Omental fat pad (tissue), 4 donors: ENCODE measurements around the gene EFNB3. TPM values are rescaled to one million over a fixed set of nuclear protein-coding genes. Genes with fewer than 3 reads are reported as not detected.

ENCODE experiments used
- ATAC-seq: fragments of 150-250 bp; one replicate; pipeline ENCODE4 v1.9.1; 2016; ENCODE audit warnings: mild to moderate bottlenecking, moderate library complexity; ENCODE audit not compliant: low FRiP score
- DNase-seq: peaks from one replicate; pipeline ENCODE4 v3.0.0-alpha.2; 2019; ENCODE audit warnings: low spot score
- total RNA-seq, 4 donors: library from RNA; depleted of rRNA; stranded (reverse); fragments of >200 nt; gene quantifications; one replicate each; pipeline ENCODE4 v1.1.0, GENCODE V29; 2016
- TF ChIP-seq, protein P1 (sequence below), 3 donors: fragments of 450-650 bp; IDR thresholded peaks; one replicate each; pipeline ENCODE4 v1.5.1; 2016 to 2017; ENCODE audit warnings: antibody characterized with exemption in 3 of 3, mild to moderate bottlenecking in 3 of 3, moderate library complexity in 2 of 3

The EFNB3 gene
- total RNA-seq, 4 donors from 2014 or later = 0.47 to 4.3 (median 2.4) TPM

DNA sequence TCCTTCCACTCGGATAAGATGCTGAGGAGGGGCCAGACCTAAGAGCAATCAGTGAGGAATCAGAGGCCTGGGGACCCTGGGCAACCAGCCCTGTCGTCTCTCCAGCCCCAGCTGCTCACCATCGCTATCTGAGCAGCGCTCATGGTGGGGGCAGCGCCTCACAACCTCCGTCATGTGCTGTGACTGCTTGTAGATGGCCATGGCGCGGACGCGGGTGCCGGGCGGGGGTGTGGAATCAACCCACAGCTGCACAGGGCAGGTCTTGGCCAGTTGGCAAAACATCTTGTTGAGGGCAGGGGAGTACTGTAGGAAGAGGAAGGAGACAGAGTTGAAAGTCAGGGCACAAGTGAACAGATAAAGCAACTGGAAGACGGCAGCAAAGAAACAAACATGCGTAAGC, 30.1 kb upstream of the EFNB3 start:
- DNase-seq (no peak), ATAC-seq (no peak)

DNA sequence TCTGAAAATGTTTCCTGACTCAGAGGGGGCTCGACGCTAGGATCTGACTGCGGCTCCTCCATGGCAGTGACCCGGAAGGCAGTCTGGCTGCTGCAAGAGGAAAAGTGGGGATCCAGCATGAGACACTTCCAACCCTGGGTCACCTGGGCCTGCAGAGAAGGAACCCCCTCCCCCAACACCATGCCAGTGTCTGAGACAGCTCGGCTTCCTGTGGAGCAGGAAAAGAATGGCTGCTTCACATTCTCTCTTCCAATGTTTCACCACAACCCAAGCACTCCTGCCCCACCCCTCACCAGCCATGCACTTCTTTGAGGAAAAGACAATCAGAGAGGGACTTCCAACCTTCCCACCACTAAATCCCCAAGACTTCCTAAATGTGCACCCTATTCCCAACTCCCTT, 28.5 kb upstream of the EFNB3 start:
- TF ChIP-seq, protein P1, sequence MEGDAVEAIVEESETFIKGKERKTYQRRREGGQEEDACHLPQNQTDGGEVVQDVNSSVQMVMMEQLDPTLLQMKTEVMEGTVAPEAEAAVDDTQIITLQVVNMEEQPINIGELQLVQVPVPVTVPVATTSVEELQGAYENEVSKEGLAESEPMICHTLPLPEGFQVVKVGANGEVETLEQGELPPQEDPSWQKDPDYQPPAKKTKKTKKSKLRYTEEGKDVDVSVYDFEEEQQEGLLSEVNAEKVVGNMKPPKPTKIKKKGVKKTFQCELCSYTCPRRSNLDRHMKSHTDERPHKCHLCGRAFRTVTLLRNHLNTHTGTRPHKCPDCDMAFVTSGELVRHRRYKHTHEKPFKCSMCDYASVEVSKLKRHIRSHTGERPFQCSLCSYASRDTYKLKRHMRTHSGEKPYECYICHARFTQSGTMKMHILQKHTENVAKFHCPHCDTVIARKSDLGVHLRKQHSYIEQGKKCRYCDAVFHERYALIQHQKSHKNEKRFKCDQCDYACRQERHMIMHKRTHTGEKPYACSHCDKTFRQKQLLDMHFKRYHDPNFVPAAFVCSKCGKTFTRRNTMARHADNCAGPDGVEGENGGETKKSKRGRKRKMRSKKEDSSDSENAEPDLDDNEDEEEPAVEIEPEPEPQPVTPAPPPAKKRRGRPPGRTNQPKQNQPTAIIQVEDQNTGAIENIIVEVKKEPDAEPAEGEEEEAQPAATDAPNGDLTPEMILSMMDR (IDR thresholded peaks at IDR 0.05) = no peak
- ATAC-seq = no peak
- DNase-seq = no peak

More for the DNA sequence above, 30.1 kb upstream of the EFNB3 start:
- TF ChIP-seq, protein P1 (IDR thresholded peaks at IDR 0.05) = no peak

DNA sequence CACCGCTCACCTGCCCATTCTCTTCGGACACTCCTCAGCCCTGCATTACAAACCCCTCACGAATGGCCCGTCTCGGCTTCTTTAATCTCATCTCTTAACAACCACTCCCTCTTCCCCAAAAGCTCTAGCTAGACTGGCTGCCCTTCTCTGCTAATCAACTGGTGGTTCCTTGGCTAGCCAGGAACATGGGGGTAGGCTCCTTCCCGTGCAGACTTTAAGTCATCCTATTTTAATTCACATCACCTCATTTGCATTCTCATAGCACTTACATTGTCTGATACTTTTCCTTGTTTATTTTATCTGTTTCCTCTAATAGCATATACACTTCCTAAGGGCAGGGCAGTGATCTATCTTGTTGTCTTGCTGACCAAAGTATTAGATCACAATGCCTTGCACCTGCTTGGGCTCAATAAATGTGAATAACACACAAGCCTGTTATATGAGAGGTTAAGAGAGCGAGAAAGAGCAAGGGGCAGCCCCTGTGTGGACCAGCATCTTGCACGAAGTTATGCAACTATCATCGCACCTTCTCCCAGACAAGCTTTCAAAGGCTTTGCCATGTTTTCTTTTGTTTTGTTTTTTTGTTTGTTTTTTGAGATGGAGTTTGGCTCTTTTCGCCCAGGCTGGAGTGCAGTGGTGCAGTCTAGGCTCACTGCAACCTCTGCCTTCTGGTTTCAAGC, 27.5 kb upstream of the EFNB3 start:
- no peak for ATAC-seq
- DNase-seq = no peak
- TF ChIP-seq, protein P1 (IDR thresholded peaks at IDR 0.05) = no peak

DNA sequence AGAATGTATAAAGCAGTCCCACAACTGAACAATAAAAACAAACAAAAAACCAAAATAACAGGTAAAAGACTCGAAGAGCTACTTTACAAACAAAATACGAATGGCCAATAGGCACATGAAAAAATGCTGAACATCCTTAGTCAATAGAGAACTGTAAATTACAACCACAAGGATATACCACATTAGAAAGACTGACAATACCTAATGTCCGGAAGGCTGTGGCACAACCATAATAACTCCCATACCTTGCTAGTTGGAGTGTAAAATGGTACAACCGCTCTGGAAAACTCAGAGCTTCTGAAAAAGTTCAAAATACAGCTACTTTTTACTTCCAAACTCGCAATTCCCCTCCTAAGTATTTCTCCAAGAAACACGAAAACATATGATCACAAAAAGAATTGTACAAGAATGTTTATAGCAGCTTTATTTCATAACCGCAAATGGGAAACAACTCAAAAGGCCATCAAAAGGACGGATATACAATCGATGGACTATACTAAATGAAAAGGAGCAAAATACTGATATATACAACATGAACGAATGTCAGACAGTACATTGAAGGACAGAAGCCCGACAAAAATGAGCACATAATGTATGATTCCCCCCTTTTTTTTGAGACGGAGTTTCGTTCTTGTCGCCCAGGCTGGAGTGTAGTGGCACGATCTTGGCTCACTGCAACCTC, 20.0 kb upstream of the EFNB3 start:
- ATAC-seq = no peak
- DNase-seq = no peak
- TF ChIP-seq, protein P1 (IDR thresholded peaks at IDR 0.05) = no peak

DNA sequence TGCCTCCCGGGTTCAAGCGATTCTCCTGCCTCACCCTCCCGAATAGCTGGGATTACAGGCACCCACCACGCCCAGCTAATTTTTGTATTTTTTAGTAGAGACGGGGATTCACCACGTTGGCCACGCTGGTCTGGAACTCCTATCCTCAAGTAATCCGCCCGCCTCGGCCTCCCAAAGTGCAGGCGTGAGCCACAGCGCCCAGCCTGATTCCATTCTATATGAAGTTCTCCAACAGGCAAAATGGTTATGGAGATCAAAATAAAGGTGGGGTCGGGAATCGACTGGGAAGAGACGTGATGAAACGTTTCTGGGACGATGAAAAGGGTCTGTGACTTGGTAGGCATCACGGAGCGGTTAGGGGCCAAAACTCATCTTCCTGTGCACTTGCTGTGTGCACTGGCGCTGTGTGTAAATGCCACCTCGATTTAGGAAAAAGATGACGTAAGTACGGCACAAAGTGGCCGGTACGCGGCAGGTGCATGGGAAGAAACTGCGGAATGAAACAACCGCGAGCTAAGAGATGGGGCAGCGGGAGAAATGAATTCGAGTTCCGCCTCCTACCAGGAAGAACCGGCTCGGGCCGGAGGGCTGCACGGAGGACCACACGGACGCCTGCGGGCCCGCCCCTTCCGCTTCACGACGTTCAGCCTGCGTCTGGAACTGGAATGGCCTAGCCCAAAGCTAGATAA, 19.3 kb upstream of the EFNB3 start:
- peak; percentile 71 for ATAC-seq
- peak; percentile 67 for DNase-seq
- TF ChIP-seq, protein P1 (IDR thresholded peaks at IDR 0.05) = no peak

DNA sequence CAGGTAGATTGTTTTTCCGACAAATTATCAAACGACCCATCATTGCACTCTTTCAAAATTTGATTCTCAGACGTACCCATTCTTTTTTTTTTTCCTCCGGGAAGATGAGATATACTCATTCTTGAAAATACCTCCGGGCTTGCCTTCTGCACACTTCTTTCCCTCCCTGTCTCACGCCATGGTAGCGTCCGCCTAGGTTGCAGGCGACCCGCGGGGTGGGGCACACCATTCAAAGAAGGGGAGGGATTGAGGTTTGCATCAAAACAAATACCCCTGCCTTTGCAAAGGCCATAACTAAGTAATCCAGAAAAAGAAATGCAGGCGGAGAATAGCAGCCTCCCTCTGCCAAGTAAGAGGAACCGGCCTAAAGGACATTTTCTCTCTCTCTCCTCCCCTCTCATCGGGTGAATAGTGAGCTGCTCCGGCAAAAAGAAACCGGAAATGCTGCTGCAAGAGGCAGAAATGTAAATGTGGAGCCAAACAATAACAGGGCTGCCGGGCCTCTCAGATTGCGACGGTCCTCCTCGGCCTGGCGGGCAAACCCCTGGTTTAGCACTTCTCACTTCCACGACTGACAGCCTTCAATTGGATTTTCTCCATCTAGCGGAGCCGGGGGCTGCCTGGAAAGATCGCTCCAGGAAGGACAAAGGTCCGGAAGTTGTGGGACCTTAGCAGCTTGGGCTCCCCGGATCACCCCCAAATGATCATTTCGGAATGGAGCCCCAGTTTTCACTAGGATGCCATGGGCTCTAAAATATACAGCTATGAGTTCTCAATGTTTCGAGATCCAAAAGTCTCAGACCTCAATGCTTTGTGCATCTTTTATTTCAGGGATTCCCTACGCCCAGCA, 18.6 kb upstream of the EFNB3 start:
- ATAC-seq (peak; percentile 56), DNase-seq (no peak)
- TF ChIP-seq, protein P1 (IDR thresholded peaks at IDR 0.05) = no peak
